HCT116 (cell line): ENCODE results near the gene MAPK10. TPM values are rescaled to one million over a fixed set of nuclear protein-coding genes. Genes with fewer than 3 reads are reported as not detected.

ENCODE experiments used
- ATAC-seq: fragments of 200-7000 bp; cut with Tn5 transposase; 2 replicates; pipeline ENCODE4 v1.9.1; 2020; ENCODE audit warnings: mild to moderate bottlenecking, moderate library complexity
- BruUV-seq: library from RNA; stranded (reverse); fragments of 400-500 nt; replicated peaks from 2 replicates; lab custom pipeline; 2021; lab: Mats Ljungman, UMichigan
- CTCF ChIA-PET: fragments of 300-600 bp; sonication (Branson Sonifier 250); formaldehyde crosslinking; loops from one replicate; lab custom pipeline; 2021; ENCODE audit warnings: antibody characterized with exemption; lab: Charles Lee
- POLR2A ChIA-PET: fragments of 300-600, 350-600 bp; sonication (Branson Sonifier 250); formaldehyde crosslinking; loops from one replicate; lab custom pipeline; 2021; ENCODE audit warnings: antibody characterized with exemption; lab: Charles Lee
- RAD21 ChIA-PET, 2 experiments: fragments of 300-600 bp; sonication (Branson Sonifier 250); formaldehyde crosslinking; loops; one replicate each; lab custom pipeline; 2023; ENCODE audit warnings: low total read pairs in 2 of 2; ENCODE audit not compliant: uncharacterized antibody in 2 of 2, unreplicated experiment in 2 of 2, low non-redundant PET in 1 of 2; lab: Charles Lee
- DNase-seq: peaks from one replicate; pipeline ENCODE4 v3.0.0-alpha.2; 2010; ENCODE audit warnings: low read depth, low spot score
- H2AFZ ChIP-seq: fragments of 200-600 bp; shearing (Covaris generic), sonication (generic); 2 replicates; pipeline ENCODE4 v1.6.1; 2017; ENCODE audit warnings: low read depth, mixed run types, mixed read lengths, antibody characterized with exemption, low read length; ENCODE audit not compliant: poor library complexity, severe bottlenecking
- H3K27ac ChIP-seq: 2 replicates; pipeline ENCODE4 v1.5.1; 2012; ENCODE audit warnings: low read depth, low read length
- H3K27me3 ChIP-seq: fragments of 200-600 bp; sonication (generic); 2 replicates; pipeline ENCODE4 v1.6.1; 2016; ENCODE audit warnings: mixed run types, low read length, mixed read lengths; ENCODE audit not compliant: insufficient read depth
- H3K36me3 ChIP-seq, 2 experiments: fragments of 200-500 bp in 1 of 2; fragments of 200-600 bp in 1 of 2; sonication (Bioruptor generic) in 1 of 2; sonication (generic) in 1 of 2; 2 replicates each; pipeline versions ENCODE4 v1.5.1 to v1.6.1; 2014 to 2016; ENCODE audit warnings: low read length in 2 of 2, inconsistent platforms in 1 of 2, mixed read lengths in 1 of 2, mixed run types in 1 of 2; ENCODE audit not compliant: insufficient read depth in 2 of 2, control insufficient read depth in 1 of 2
- H3K4me1 ChIP-seq, 2 experiments: fragments of 200-600 bp in 1 of 2; sonication (generic) in 1 of 2; 2 replicates each; pipeline versions ENCODE4 v1.5.1 to v1.6.1; 2012 to 2017; ENCODE audit warnings: low read length in 2 of 2, inconsistent platforms in 1 of 2, mild to moderate bottlenecking in 1 of 2, mixed read lengths in 1 of 2, mixed run types in 1 of 2, moderate library complexity in 1 of 2; ENCODE audit not compliant: insufficient read depth in 2 of 2, control insufficient read depth in 1 of 2
- H3K4me2 ChIP-seq: fragments of 200-600 bp; sonication (generic); 2 replicates; pipeline ENCODE4 v1.6.1; 2017; ENCODE audit warnings: mixed run types, low read length, mixed read lengths
- H3K4me3 ChIP-seq, 2 experiments: fragments of 200-600 bp in 1 of 2; sonication (generic) in 1 of 2; replicated peaks in 1 of 2; 2 replicates each; pipeline ENCODE4 v1.5.1; 2011 to 2016; ENCODE audit warnings: low read length in 2 of 2, control low read depth in 1 of 2, low read depth in 1 of 2, mild to moderate bottlenecking in 1 of 2, mixed read lengths in 1 of 2, mixed run types in 1 of 2
- H3K79me2 ChIP-seq: fragments of 200-600 bp; sonication (generic); 2 replicates; pipeline ENCODE4 v1.6.1; 2017; ENCODE audit warnings: mild to moderate bottlenecking, mixed run types, low read length, moderate library complexity, mixed read lengths; ENCODE audit not compliant: insufficient read depth
- H3K9ac ChIP-seq: fragments of 200-600 bp; sonication (generic); 2 replicates; pipeline ENCODE4 v1.6.1; 2016; ENCODE audit warnings: low read length, mixed read lengths
- H3K9me2 ChIP-seq: fragments of 200-600 bp; sonication (generic), shearing (Covaris generic); 2 replicates; pipeline ENCODE4 v1.6.1; 2017; ENCODE audit warnings: mixed run types, mild to moderate bottlenecking, moderate library complexity; ENCODE audit not compliant: insufficient read depth
- H3K9me3 ChIP-seq, 2 experiments: fragments of 200-500 bp in 1 of 2; fragments of 200-600 bp in 1 of 2; sonication (Bioruptor generic) in 1 of 2; sonication (generic) in 1 of 2; 2 replicates each; pipeline ENCODE4 v1.6.1; 2014 to 2017; ENCODE audit warnings: low read length in 2 of 2, mixed read lengths in 2 of 2, inconsistent platforms in 1 of 2, low read depth in 1 of 2, mild to moderate bottlenecking in 1 of 2, mixed run types in 1 of 2, moderate library complexity in 1 of 2; ENCODE audit not compliant: control insufficient read depth in 1 of 2, insufficient read depth in 1 of 2
- H4K20me1 ChIP-seq: fragments of 200-600 bp; sonication (generic), shearing (Covaris generic); 2 replicates; pipeline ENCODE4 v1.6.1; 2017; ENCODE audit warnings: mixed run types, mild to moderate bottlenecking, moderate library complexity; ENCODE audit not compliant: insufficient read depth
- CBX3 ChIP-seq: IDR thresholded peaks from 2 replicates; pipeline ENCODE4 v1.6.1; 2012; ENCODE audit warnings: low read depth
- CEBPB ChIP-seq: IDR thresholded peaks from 2 replicates; pipeline ENCODE4 v1.6.1; 2012; ENCODE audit warnings: low read depth
- EGR1 ChIP-seq: IDR thresholded peaks from 2 replicates; pipeline ENCODE4 v1.6.1; 2012; ENCODE audit warnings: low read depth
- ELF1 ChIP-seq: IDR thresholded peaks from 2 replicates; pipeline ENCODE4 v1.6.1; 2012; ENCODE audit warnings: low read depth, borderline replicate concordance
- EZH2phosphoT487 ChIP-seq: fragments of 200-600 bp; IDR thresholded peaks from 2 replicates; pipeline ENCODE4 v1.6.1; 2018; ENCODE audit warnings: antibody characterized with exemption, borderline replicate concordance
- JUND ChIP-seq: IDR thresholded peaks from 2 replicates; pipeline ENCODE4 v1.6.1; 2012
- POLR2A ChIP-seq: IDR thresholded peaks from 2 replicates; pipeline ENCODE4 v1.7.0; 2011; ENCODE audit warnings: borderline replicate concordance; ENCODE audit not compliant: insufficient read depth, insufficient read length; ENCODE audit errors: extremely low read depth
- POLR2AphosphoS5 ChIP-seq: IDR thresholded peaks from 2 replicates; pipeline ENCODE4 v1.6.1; 2011; ENCODE audit warnings: mild to moderate bottlenecking, low read depth, low read length, moderate library complexity
- RAD21 ChIP-seq: IDR thresholded peaks from 2 replicates; pipeline ENCODE4 v1.6.1; 2012; ENCODE audit warnings: low read depth, mild to moderate bottlenecking
- SIN3A ChIP-seq: IDR thresholded peaks from 2 replicates; pipeline ENCODE4 v1.6.1; 2012; ENCODE audit warnings: low read depth
- SRF ChIP-seq: IDR thresholded peaks from 2 replicates; pipeline ENCODE4 v1.6.1; 2012; ENCODE audit warnings: low read depth
- TCF7L2 ChIP-seq: IDR thresholded peaks from 2 replicates; pipeline ENCODE4 v1.7.0; 2011; ENCODE audit warnings: borderline replicate concordance, inconsistent platforms; ENCODE audit not compliant: insufficient read depth, insufficient read length; ENCODE audit errors: extremely low read depth
- YY1 ChIP-seq: IDR thresholded peaks from 2 replicates; pipeline ENCODE4 v1.6.1; 2011; ENCODE audit warnings: low read length, low read depth, moderate library complexity, mild to moderate bottlenecking; ENCODE audit not compliant: insufficient replicate concordance; ENCODE audit errors: extremely low read depth
- ZNF274 ChIP-seq: fragments of 200-500 bp; sonication (Bioruptor generic); IDR thresholded peaks from 2 replicates; pipeline ENCODE4 v1.6.1; 2014; ENCODE audit warnings: mild to moderate bottlenecking, low read depth, low read length, inconsistent platforms
- intact Hi-C: fragments of 100-400 bp; cut with micrococcal nuclease; formaldehyde crosslinking; loops from 2 replicates; pipeline ENCODE4 v1.10.0; 2022
- total RNA-seq: library from RNA; stranded (reverse); gene quantifications from one replicate; pipeline ENCODE4 v1.2.1, GENCODE V29; 2021; ENCODE audit not compliant: unreplicated experiment
- TF ChIP-seq, protein P1 (sequence below): IDR thresholded peaks from 2 replicates; pipeline ENCODE4 v1.6.1; 2012
- TF ChIP-seq, protein P2 (sequence below): IDR thresholded peaks from 2 replicates; pipeline ENCODE4 v1.6.1; 2012
- TF ChIP-seq, protein P3 (sequence below): IDR thresholded peaks from 2 replicates; pipeline ENCODE4 v1.6.1; 2011; ENCODE audit warnings: mild to moderate bottlenecking, low read length, moderate library complexity; ENCODE audit not compliant: insufficient replicate concordance; ENCODE audit errors: extremely low read depth

MAPK10 gene
- total RNA-seq, 1 experiment from 2014 or later: 0.52 TPM

DNA sequence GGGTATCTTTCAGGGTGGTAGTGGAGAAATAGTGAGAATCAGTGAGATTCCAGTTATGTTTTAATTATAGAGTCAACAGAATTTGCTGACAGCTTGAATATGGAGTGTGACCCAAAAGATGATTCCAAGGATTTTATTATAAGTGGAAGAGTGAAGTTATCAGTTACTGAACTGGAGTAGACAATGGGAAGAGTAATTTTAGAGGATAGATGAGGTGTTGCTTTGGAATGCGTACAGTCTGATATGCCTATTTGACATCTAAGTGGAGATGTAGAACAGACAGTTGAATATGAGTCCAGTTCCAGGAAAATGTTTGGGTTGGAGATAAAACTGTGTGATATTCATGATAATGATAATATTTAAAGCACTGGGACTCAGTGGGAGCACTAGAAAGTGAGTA lies 174.2 kb downstream of the MAPK10 start:
- Histone ChIP-seq H3K36me3 (no peaks in the 10 kb centered on the region), H3K79me2 (no peaks in the 10 kb centered on the region), H3K4me3 (no peak overlapping the region), H3K9ac (no peak overlapping the region), H3K9me3 (no peaks in the 10 kb centered on the region), H3K9me2 (no peaks in the 10 kb centered on the region), H3K27ac (no peak overlapping the region), H3K4me1 (peaks cover 0 to 9% of the 10 kb centered on the region in 2 experiments; a peak in 2 of 4 replicates), H3K27me3 (no peaks in the 10 kb centered on the region), H3K4me2 (no peak overlapping the region), H4K20me1 (no peaks in the 10 kb centered on the region), H2AFZ (no peak overlapping the region)
- ChIA-PET RAD21 (no interaction called here), CTCF (no interaction called here), POLR2A (no interaction called here)
- no peak for DNase-seq
- no TSS peak for BruUV-seq
- intact Hi-C loops: no loop called here
- ATAC-seq: no peak
- TF ChIP-seq ZNF274 (no peak), SIN3A (no peak), EZH2phosphoT487 (no peak), POLR2AphosphoS5 (no peak), TCF7L2 (no peak), CBX3 (no peak), EGR1 (no peak), CEBPB (no peak), YY1 (no peak), SRF (no peak), POLR2A (no peak), ELF1 (no peak), JUND (no peak), RAD21 (no peak)
- TF ChIP-seq, protein P1, sequence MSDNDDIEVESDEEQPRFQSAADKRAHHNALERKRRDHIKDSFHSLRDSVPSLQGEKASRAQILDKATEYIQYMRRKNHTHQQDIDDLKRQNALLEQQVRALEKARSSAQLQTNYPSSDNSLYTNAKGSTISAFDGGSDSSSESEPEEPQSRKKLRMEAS: no peak
- TF ChIP-seq, protein P2, sequence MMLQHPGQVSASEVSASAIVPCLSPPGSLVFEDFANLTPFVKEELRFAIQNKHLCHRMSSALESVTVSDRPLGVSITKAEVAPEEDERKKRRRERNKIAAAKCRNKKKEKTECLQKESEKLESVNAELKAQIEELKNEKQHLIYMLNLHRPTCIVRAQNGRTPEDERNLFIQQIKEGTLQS: no peak
- TF ChIP-seq, protein P3, sequence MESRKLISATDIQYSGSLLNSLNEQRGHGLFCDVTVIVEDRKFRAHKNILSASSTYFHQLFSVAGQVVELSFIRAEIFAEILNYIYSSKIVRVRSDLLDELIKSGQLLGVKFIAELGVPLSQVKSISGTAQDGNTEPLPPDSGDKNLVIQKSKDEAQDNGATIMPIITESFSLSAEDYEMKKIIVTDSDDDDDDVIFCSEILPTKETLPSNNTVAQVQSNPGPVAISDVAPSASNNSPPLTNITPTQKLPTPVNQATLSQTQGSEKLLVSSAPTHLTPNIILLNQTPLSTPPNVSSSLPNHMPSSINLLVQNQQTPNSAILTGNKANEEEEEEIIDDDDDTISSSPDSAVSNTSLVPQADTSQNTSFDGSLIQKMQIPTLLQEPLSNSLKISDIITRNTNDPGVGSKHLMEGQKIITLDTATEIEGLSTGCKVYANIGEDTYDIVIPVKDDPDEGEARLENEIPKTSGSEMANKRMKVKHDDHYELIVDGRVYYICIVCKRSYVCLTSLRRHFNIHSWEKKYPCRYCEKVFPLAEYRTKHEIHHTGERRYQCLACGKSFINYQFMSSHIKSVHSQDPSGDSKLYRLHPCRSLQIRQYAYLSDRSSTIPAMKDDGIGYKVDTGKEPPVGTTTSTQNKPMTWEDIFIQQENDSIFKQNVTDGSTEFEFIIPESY: no peak
